ENCODE data around the gene MYH14. TPM values are rescaled to one million over a fixed set of nuclear protein-coding genes. Genes with fewer than 3 reads are reported as not detected.

MYH14 gene
- total and polyA plus RNA-seq, 9 of the 15 experiments (the other 6 are each of a cell fraction or from before 2014, with no cell fraction given): 0.04 to 0.86 (median 0.19) TPM; not detected in 2

- TF ChIP-seq REST (IDR thresholded peaks at IDR 0.05; ENCODE audit: borderline replicate concordance): peak; percentile 81
- TF ChIP-seq REST (CRISPR knock-in tag; IDR thresholded peaks at IDR 0.05; ENCODE audit: low read depth): no peak
- peak; percentile 29; the same call in 1 of the 2 replicates for TF ChIP-seq EP300 (IDR thresholded peaks at IDR 0.05; ENCODE audit: low read length)
- TF ChIP-seq RCOR1 (IDR thresholded peaks at IDR 0.05; ENCODE audit: borderline replicate concordance in 1 of 2, low read depth in 2 of 2, low read length in 2 of 2): peak in 1 of 2 experiments; percentile 79; a peak in 1 of 4 replicates
- TF ChIP-seq SIN3A (IDR thresholded peaks at IDR 0.05; ENCODE audit: borderline replicate concordance in 2 of 2, control insufficient read depth in 1 of 2, low read depth in 2 of 2, low read length in 2 of 2): no peak
- no peak for TF ChIP-seq ZNF780A (CRISPR knock-in tag; IDR thresholded peaks at IDR 0.05)
- TF ChIP-seq CBFA2T3 (IDR thresholded peaks at IDR 0.05): peak; percentile 68
- 0 out of 2 replicates have a peak, but pooled peaks have one; percentile 7 for TF ChIP-seq ZNF384 (IDR thresholded peaks at IDR 0.05; ENCODE audit: low read depth, low read length)
- TF ChIP-seq SP1 (CRISPR knock-in tag; IDR thresholded peaks at IDR 0.05): peak; percentile 52; the same call in 1 of the 2 replicates
- no peak for TF ChIP-seq JUND (IDR thresholded peaks at IDR 0.05; ENCODE audit: borderline replicate concordance, low read depth, low read length)
- TF ChIP-seq JUND (tag; IDR thresholded peaks at IDR 0.05; ENCODE audit: borderline replicate concordance, low read depth, low read length): peak; percentile 74; the same call in 2 of the 3 replicates
- peak; percentile 26 for TF ChIP-seq HDAC3 (IDR thresholded peaks at IDR 0.05; ENCODE audit: borderline replicate concordance, partially characterized antibody)
- no peak for TF ChIP-seq HDAC8 (tag; IDR thresholded peaks at IDR 0.05)
- peak; percentile 50 to 71; a peak in 3 of 4 replicates for TF ChIP-seq RAD21 (CRISPR knock-in tag; conservative IDR thresholded peaks at IDR 0.05 in 1 of 2, IDR thresholded peaks at IDR 0.05 in 1 of 2)
- 0 out of 2 replicates have a peak, but pooled peaks have one; percentile 35 for TF ChIP-seq DPF2 (IDR thresholded peaks at IDR 0.05)
- peak; percentile 97 for TF ChIP-seq TOE1 (IDR thresholded peaks at IDR 0.05; ENCODE audit: borderline replicate concordance)
- no peak for TF ChIP-seq TOE1 (CRISPR knock-in tag; IDR thresholded peaks at IDR 0.05; ENCODE audit: borderline replicate concordance, low read depth)
- peak; percentile 75 for TF ChIP-seq ATF3 (IDR thresholded peaks at IDR 0.05)
- no peak for TF ChIP-seq ATF3 (CRISPR knock-in tag; conservative IDR thresholded peaks at IDR 0.05)
Observed at GRCh38 chr19:50264483-50265186, 61.2 kb downstream of the MYH14 start (continued).

All from K562 (cell line).